ENCODE results near the gene PCCA.

GRCh38 chr13:100484702-100485101 is 395.8 kb downstream of the PCCA start:
- no peak for TF ChIP-seq GATA2 (IDR thresholded peaks at IDR 0.05; ENCODE audit: low read depth, low read length)
- TF ChIP-seq GATA3 (IDR thresholded peaks at IDR 0.05; ENCODE audit: low read depth, low read length): no peak

All from SH-SY5Y (cell line).